Common myeloid progenitor, CD34-positive (primary cell): ENCODE data around the gene RAD54L.
A peak's percentile ranks its signal among the peaks of the same experiment; 100 is the strongest.

Experiments used
- CTCF ChIA-PET: fragments of 350-600 bp; sonication (Branson Sonifier 250); formaldehyde crosslinking; loops from one replicate; lab custom pipeline; 2021; ENCODE audit warnings: antibody characterized with exemption; lab: Charles Lee
- POLR2A ChIA-PET: fragments of 350-600 bp; sonication (Branson Sonifier 250); formaldehyde crosslinking; loops from one replicate; lab custom pipeline; 2021; ENCODE audit warnings: antibody characterized with exemption; lab: Charles Lee
- DNase-seq, 3 donors: peaks; one replicate each; pipeline versions ENCODE4 v3.0.0 to v3.0.0-alpha.2; 2013
- H3K27ac ChIP-seq, 2 experiments: 1 replicate in 1 of 2; 2 replicates in 1 of 2; pipeline ENCODE4 v1.7.0; 2013; ENCODE audit warnings: inconsistent platforms in 2 of 2, low read length in 2 of 2, mild to moderate bottlenecking in 2 of 2, low read depth in 1 of 2, moderate library complexity in 1 of 2; ENCODE audit not compliant: severe bottlenecking in 2 of 2, insufficient read depth in 1 of 2, poor library complexity in 1 of 2
- H3K27me3 ChIP-seq, 5 experiments: replicated peaks in 2 of 5; 1 replicate in 3 of 5; 2 replicates in 2 of 5; pipeline versions ENCODE4 v1.6.1 to v1.7.0; 2013; ENCODE audit warnings: low read length in 4 of 5, mild to moderate bottlenecking in 2 of 5, moderate library complexity in 2 of 5, inconsistent platforms in 1 of 5; ENCODE audit not compliant: insufficient read depth in 5 of 5, control insufficient read depth in 4 of 5
- H3K36me3 ChIP-seq, 4 experiments: 1 replicate in 2 of 4; 2 replicates in 2 of 4; pipeline versions ENCODE4 v1.6.1 to v1.7.0; 2013; ENCODE audit warnings: low read length in 3 of 4, control low read depth in 1 of 4, mild to moderate bottlenecking in 1 of 4; ENCODE audit not compliant: control insufficient read depth in 4 of 4, insufficient read depth in 4 of 4
- H3K4me1 ChIP-seq, 4 experiments: 1 replicate in 3 of 4; 2 replicates in 1 of 4; pipeline versions ENCODE4 v1.6.1 to v1.7.1; 2013; ENCODE audit warnings: low read length in 3 of 4, mild to moderate bottlenecking in 3 of 4, control low read depth in 1 of 4, inconsistent platforms in 1 of 4, moderate library complexity in 1 of 4; ENCODE audit not compliant: control insufficient read depth in 4 of 4, insufficient read depth in 4 of 4; ENCODE audit errors: control extremely low read depth in 1 of 4
- H3K4me3 ChIP-seq, 7 experiments: 1 replicate in 4 of 7; 2 replicates in 3 of 7; pipeline versions ENCODE4 v1.5.1 to v1.7.0; 2013; ENCODE audit warnings: mild to moderate bottlenecking in 7 of 7, low read length in 6 of 7, moderate library complexity in 6 of 7, inconsistent platforms in 2 of 7, low read depth in 2 of 7, control low read depth in 1 of 7; ENCODE audit not compliant: insufficient read depth in 4 of 7, control insufficient read depth in 1 of 7; ENCODE audit errors: extremely low read depth in 1 of 7
- H3K9me3 ChIP-seq, 5 experiments: 1 replicate in 4 of 5; 2 replicates in 1 of 5; pipeline versions ENCODE4 v1.6.1 to v1.7.1; 2013; ENCODE audit warnings: low read length in 4 of 5, mild to moderate bottlenecking in 2 of 5, inconsistent platforms in 1 of 5, low read depth in 1 of 5, moderate library complexity in 1 of 5; ENCODE audit not compliant: control insufficient read depth in 4 of 5, insufficient read depth in 2 of 5; ENCODE audit errors: control extremely low read depth in 1 of 5
- WGBS: methylation state at CpG from one replicate; pipeline ENCODE4 v1.1.5; 2013; ENCODE audit not compliant: insufficient coverage; 5-methylcytosine and 5-hydroxymethylcytosine counted together

The RAD54L gene

GRCh38 chr1:46246548-46247435, 771 bp upstream of the RAD54L start:
- ChIA-PET CTCF (interaction anchor here (0.5 to 1.7 kb wide), 9 partner anchors 14 to 318 kb away, joined by 3 to 8 read pairs (median 3); partner anchors contain the start of genes LRRC41, NSUN4 and UQCRH), POLR2A (interaction anchor here (0.9 to 1.2 kb wide), 2 partner anchors 57 to 93 kb away, joined by 3 to 4 read pairs; partner anchors contain the start of genes LRRC41 and UQCRH)
- Histone ChIP-seq H3K27ac (peak overlapping the region; percentile 71 to 91), H3K4me3 (peak overlapping the region; percentile 64 to 91 (median 79)), H3K36me3 (peaks cover 0 to 26% (median 9%) of the 10 kb centered on the region in 4 experiments), H3K4me1 (peaks cover 10 to 28% (median 24%) of the 10 kb centered on the region in 4 experiments), H3K27me3 (no peaks in the 10 kb centered on the region), H3K9me3 (no peaks in the 10 kb centered on the region)
- peak; percentile 79 to 93 (median 90) for DNase-seq
- WGBS, result 0% methylated on average over 21 of the region's 35 CpGs

- Histone ChIP-seq H3K27me3 (no peaks in the 10 kb centered on the region), H3K9me3 (no peaks in the 10 kb centered on the region), H3K4me3 (peak overlapping the region; percentile 75 to 97 (median 88)), H3K36me3 (peaks cover 0 to 35% (median 10%) of the 10 kb centered on the region in 4 experiments), H3K4me1 (peaks cover 10 to 28% (median 24%) of the 10 kb centered on the region in 4 experiments), H3K27ac (peak overlapping the region; percentile 15 to 65)
- WGBS, result 3% methylated on average over 6 of the region's 7 CpGs
- POLR2A ChIA-PET, result no interaction called here
- CTCF ChIA-PET, result interaction anchor here (1.6 kb wide), 1 partner anchor 55 kb away, joined by 4 read pairs; the partner anchor contains the start of genes LRRC41 and UQCRH
- peak in 2 of 3 donors; percentile 19 to 23 for DNase-seq
These were observed 758 bp downstream of the RAD54L start for GRCh38 chr1:46248122-46248920.

DNA sequence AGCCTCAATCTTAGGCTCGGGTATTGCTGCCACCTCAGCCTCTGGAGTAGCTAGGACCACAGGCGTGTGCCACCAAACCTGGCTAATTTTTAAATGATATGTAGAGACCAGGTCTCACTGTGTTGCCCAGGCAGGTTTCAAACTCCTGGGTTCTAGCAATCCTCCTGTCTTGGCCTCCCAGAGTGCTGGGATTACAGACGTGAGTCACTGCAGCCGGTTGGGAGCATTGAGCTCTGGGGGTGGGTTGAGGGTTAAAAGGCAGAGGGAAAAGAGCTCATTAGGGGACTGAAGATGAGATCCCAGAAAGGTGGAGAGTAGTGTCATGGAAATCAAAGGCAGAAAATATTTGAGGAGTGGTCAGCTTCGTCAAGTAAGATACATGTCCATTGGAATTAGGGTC, 7.1 kb downstream of the RAD54L start:
- 100% methylated on average over 5 of the region's 5 CpGs for WGBS
- H3K36me3 ChIP-seq, result peaks cover 0 to 66% (median 20%) of the 10 kb centered on the region in 4 experiments
- ChIA-PET POLR2A (no interaction called here), CTCF (interaction anchor here (0.7 to 1.4 kb wide), 2 partner anchors 10 to 65 kb away, joined by 3 to 6 read pairs; no protein-coding TSS in a partner anchor)
- H3K27me3 ChIP-seq, result no peaks in the 10 kb centered on the region
- no peaks in the 10 kb centered on the region for H3K9me3 ChIP-seq
- H3K4me1 ChIP-seq, result no peaks in the 10 kb centered on the region
- DNase-seq, result no peak
- H3K4me3 ChIP-seq, result no peak overlapping the region
- H3K27ac ChIP-seq, result no peak overlapping the region

GRCh38 chr1:46256523-46256922, 9.0 kb downstream of the RAD54L start:
- Histone ChIP-seq H3K4me1 (no peaks in the 10 kb centered on the region), H3K36me3 (peaks cover 11 to 71% (median 24%) of the 10 kb centered on the region in 4 experiments), H3K27me3 (no peaks in the 10 kb centered on the region), H3K4me3 (no peak overlapping the region), H3K9me3 (no peaks in the 10 kb centered on the region), H3K27ac (no peak overlapping the region)
- DNase-seq, result no peak
- WGBS, result no CpG with 5 or more reads among the region's 2 CpGs
- POLR2A ChIA-PET, result no interaction called here
- CTCF ChIA-PET, result no interaction called here

GRCh38 chr1:46262508-46262907, 14.9 kb downstream of the RAD54L start:
- peaks cover 21 to 91% (median 65%) of the 10 kb centered on the region in 4 experiments for H3K36me3 ChIP-seq
- no CpG with 5 or more reads among the region's 1 CpG for whole genome bisulfite sequencing
- CTCF ChIA-PET, result interaction anchor here (0.6 to 1.6 kb wide), 3 partner anchors 11 to 37 kb away, joined by 3 read pairs; no protein-coding TSS in a partner anchor
- no peaks in the 10 kb centered on the region for H3K27me3 ChIP-seq
- no peak overlapping the region for H3K27ac ChIP-seq
- POLR2A ChIA-PET, result no interaction called here
- no peak for DNase-seq
- H3K4me1 ChIP-seq, result no peaks in the 10 kb centered on the region
- H3K9me3 ChIP-seq, result no peaks in the 10 kb centered on the region
- H3K4me3 ChIP-seq, result no peak overlapping the region

DNA sequence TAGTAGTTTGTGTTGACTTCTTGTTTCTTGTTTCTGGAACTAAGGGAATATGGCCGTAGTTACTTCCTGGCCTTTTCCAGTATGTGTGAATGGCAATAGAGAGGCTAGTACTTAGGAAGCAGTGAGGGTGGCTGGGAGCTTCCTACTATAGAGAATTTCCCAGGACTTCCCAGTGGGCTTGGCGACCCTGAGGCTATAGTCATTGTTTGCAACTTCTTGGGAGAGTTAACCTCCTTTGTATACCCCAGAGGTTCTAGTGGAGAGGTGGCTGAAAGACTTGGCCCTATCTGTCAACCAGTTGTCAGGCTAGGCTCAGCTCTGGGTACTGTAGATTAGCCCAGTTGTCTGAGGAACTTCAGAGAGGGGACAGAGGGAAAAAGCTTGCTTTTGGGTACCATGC, 15.6 kb downstream of the RAD54L start:
- Histone ChIP-seq H3K27ac (no peak overlapping the region), H3K9me3 (no peaks in the 10 kb centered on the region), H3K4me3 (no peak overlapping the region), H3K4me1 (no peaks in the 10 kb centered on the region), H3K36me3 (peaks cover 21 to 92% (median 67%) of the 10 kb centered on the region in 4 experiments), H3K27me3 (no peaks in the 10 kb centered on the region)
- ChIA-PET POLR2A (no interaction called here), CTCF (interaction anchor here (0.6 to 2.7 kb wide), 5 partner anchors 11 to 75 kb away, joined by 3 to 9 read pairs (median 3); no protein-coding TSS in a partner anchor)
- 89% methylated on average over 1 of the region's 2 CpGs for WGBS
- DNase-seq, result no peak
